CD4-positive, alpha-beta T cell treated with Interleukin-21 for 1 hour (primary cell): ENCODE results near the gene TMEM196.
"Not testable (repeated sequence)": the region's sequence is repeated elsewhere in the genome, so short reads cannot be mapped to it uniquely, and the experiment has no call there.

Experiments used
- DNase-seq: peaks from one replicate; pipeline ENCODE4 v3.0.0-alpha.2; 2020

TMEM196 gene

GRCh38 chr7:19705663-19706062 is 67.8 kb downstream of the TMEM196 start:
- DNase-seq, result no peak

GRCh38 chr7:19701471-19701870 is 71.9 kb downstream of the TMEM196 start:
- DNase-seq, result no peak

- no peak for DNase-seq
Observed at GRCh38 chr7:19700936-19701335, 72.5 kb downstream of the TMEM196 start.

GRCh38 chr7:19698331-19698730 is 75.1 kb downstream of the TMEM196 start:
- DNase-seq, result no peak

GRCh38 chr7:19696926-19697325 is 76.5 kb downstream of the TMEM196 start:
- no peak for DNase-seq

DNA sequence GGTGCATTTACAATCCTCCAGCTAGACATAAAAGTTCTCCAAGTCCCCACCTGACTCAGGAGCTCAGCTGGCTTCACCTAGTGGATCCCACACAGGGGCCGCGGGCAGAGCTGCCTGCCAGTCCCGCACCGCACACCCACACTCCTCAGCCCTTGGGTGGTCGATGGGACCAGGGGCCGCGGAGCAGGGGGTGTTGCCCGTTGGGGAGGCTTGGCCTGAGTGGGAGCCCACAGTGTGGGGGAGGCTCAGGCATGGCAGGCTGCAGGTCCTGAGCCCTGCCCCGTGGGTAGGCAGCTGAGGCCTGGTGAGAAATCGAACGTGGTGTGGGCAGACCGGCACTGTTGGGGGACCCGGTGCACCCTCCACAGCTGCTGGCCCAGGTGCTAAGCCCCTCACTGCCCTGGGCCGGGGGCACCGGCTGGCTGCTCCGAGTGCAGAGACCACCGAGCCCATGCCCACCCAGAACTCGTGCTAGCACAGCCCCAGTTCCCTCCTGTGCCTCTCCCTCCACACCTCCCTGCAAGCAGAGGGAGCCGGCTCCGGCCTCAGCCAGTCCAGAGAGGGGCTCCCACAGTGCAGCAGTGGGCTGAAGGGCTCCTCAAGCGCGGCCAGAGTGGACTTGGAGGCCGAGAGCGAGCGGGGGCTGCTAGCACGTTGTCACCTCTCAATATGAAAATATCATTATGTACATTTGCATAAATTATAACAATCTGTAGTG is 81.1 kb downstream of the TMEM196 start:
- DNase-seq, result no peak

GRCh38 chr7:19690736-19691135 is 82.7 kb downstream of the TMEM196 start:
- DNase-seq, result no peak

GRCh38 chr7:19689130-19689529 is 84.3 kb downstream of the TMEM196 start:
- not testable (repeated sequence) for DNase-seq

GRCh38 chr7:19681596-19681995 is 91.8 kb downstream of the TMEM196 start:
- no peak for DNase-seq

GRCh38 chr7:19677180-19677579 is 96.2 kb downstream of the TMEM196 start:
- DNase-seq, result no peak

DNA sequence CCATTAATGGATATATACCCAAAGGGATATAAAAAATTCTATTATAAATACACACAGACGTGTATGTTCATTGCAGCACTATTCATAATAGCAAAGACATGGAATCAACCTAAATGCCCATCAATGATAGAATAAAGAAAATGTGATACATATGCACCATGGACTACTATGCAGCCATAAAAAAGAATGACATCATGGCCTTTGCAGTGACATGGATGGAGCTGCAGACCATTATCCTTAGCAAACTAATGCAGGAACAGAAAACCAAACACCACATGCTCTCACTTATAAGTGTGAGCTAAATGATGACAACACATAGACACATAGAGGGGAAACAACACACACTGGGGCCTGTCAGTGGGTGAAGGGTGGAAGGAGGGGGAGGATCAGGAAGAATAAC is 97.6 kb downstream of the TMEM196 start:
- no peak for DNase-seq

DNA sequence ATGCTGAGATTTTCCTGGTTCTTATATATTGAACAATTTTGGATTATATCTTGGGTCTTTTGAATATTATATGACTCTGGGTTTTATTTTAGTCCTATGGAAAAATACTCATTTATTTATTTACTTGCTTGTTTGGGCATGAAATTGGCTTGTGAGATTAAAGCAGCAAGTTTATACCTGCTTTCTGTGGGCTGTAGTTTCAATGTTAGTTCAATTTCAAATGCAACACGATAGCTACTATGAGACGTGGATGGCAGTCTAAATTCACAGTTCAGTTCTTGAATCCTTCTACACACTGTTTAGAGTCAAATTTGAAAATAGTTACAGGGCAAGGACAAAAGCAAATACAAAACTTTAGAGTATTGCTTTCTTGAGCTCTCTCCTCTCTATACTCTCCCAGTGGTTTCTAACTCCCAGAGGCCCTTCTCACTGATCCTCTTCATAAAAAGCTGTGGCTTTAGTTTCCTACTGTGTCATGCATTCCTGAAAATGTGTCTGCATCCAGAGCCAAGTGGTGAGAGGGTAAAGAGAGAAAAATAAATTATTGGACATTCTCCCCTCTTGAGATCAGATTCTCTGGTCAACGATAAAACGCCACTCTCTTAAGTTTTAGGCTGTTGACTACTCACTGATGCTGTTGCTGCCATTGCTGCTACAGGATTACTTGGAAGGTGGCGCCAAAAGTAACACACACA is 99.0 kb downstream of the TMEM196 start:
- DNase-seq, result no peak

DNA sequence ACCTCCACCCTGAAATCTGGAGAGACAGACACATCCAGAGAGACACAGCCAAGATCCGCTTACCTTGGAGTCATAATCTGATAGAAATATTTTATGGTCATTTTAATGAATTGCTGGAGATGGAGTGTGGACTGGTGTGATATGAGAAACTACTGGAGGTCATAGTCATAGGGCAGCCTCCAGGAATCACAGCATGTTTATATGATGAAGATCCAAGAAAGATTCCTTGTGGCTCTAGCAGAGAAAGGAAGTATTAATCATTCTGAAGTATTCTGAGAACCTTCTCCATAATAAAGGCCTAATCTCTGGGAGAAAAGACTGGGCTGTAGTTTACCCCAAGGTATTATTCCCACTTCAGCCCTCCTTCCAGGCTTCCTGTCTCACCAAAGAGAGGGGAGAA is 102.6 kb downstream of the TMEM196 start:
- DNase-seq, result no peak
